ENCODE results near the gene ATP7B.

Gene ATP7B

DNA sequence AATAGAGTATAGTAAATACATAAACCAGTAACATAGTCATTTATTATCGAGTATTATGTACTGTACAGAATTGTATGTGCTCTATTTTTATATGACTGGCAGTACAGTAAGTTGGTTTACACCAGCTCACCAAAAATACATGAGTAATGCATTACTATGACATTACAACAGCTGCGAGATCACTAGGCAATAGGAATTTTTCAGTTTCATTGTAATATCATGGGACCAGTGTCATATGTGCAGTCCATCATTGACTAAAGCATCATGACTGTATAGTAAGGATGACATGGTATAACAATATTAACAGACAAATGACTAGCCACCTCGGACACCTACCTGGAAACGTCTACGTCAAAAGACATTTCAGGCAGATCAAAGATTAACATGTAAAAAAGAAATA, 33.6 kb downstream of the ATP7B start:
- TF ChIP-seq, protein P1, sequence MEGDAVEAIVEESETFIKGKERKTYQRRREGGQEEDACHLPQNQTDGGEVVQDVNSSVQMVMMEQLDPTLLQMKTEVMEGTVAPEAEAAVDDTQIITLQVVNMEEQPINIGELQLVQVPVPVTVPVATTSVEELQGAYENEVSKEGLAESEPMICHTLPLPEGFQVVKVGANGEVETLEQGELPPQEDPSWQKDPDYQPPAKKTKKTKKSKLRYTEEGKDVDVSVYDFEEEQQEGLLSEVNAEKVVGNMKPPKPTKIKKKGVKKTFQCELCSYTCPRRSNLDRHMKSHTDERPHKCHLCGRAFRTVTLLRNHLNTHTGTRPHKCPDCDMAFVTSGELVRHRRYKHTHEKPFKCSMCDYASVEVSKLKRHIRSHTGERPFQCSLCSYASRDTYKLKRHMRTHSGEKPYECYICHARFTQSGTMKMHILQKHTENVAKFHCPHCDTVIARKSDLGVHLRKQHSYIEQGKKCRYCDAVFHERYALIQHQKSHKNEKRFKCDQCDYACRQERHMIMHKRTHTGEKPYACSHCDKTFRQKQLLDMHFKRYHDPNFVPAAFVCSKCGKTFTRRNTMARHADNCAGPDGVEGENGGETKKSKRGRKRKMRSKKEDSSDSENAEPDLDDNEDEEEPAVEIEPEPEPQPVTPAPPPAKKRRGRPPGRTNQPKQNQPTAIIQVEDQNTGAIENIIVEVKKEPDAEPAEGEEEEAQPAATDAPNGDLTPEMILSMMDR (IDR thresholded peaks at IDR 0.05; ENCODE audit: low read depth, low read length) = no peak
- H3K4me3 ChIP-seq (ENCODE audit: low read depth, low read length) = no peak overlapping the region

DNA sequence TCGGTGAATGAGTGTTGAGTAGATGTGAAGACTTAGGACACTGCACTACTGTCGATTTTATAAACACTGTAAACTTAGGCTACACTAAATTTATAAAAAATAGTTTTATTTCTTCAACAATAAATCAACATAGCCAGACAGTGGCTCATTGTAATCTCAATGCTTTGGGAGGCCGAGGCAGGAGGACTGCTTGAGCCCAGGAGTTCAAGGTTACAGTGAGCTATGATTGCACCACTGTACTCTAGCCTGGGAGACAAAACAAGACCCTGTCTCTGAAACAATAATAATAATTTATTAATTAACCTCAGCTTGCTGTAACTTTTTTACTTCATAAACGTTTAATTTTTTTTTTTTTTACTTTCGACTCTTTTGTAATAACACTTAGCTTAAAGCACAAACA, 34.4 kb downstream of the ATP7B start:
- H3K4me3 ChIP-seq (ENCODE audit: low read depth, low read length) = no peak overlapping the region
- TF ChIP-seq, protein P1 (IDR thresholded peaks at IDR 0.05; ENCODE audit: low read depth, low read length) = no peak

DNA sequence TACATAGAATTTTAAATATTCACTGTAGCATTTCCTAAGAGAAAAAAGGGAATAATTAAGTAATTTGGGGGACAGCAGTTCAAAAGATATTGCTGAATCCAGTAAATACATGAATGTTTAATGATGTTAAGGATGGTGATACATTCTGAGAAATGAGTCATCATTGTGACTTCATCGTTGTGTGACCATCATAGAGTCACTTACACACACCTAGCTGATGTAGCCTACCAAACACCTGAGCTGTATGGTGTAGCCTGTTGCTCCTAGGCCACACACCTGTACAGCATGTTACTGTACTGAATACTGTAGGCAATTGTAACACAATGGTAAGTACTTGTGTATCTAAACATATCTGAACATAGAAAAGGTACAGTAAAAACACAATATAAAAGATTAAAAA, 34.8 kb downstream of the ATP7B start:
- TF ChIP-seq, protein P1 (IDR thresholded peaks at IDR 0.05; ENCODE audit: low read depth, low read length) = no peak
- no peak overlapping the region for H3K4me3 ChIP-seq (ENCODE audit: low read depth, low read length)

DNA sequence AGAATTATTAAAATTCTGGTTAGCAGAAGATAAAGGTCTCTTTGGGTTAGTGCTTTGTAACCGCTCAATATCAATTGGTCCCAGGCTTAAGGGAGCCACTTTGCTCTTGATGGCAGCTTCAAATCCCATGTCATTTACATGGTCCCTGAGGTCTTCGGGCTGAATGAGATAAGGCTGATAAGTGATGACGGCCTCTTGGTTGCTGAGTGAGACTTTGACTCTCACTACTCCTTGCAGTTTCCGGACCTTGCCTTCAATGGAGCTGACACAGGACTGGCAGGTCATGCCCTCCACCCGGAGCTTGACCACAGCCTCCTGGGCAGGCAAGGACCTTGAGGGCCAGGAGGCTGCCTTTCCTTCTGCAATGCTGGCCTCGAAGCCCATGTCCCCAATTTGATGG, 36.8 kb downstream of the ATP7B start:
- H3K4me3 ChIP-seq (ENCODE audit: low read depth, low read length) = no peak overlapping the region
- TF ChIP-seq, protein P1 (IDR thresholded peaks at IDR 0.05; ENCODE audit: low read depth, low read length) = no peak

DNA sequence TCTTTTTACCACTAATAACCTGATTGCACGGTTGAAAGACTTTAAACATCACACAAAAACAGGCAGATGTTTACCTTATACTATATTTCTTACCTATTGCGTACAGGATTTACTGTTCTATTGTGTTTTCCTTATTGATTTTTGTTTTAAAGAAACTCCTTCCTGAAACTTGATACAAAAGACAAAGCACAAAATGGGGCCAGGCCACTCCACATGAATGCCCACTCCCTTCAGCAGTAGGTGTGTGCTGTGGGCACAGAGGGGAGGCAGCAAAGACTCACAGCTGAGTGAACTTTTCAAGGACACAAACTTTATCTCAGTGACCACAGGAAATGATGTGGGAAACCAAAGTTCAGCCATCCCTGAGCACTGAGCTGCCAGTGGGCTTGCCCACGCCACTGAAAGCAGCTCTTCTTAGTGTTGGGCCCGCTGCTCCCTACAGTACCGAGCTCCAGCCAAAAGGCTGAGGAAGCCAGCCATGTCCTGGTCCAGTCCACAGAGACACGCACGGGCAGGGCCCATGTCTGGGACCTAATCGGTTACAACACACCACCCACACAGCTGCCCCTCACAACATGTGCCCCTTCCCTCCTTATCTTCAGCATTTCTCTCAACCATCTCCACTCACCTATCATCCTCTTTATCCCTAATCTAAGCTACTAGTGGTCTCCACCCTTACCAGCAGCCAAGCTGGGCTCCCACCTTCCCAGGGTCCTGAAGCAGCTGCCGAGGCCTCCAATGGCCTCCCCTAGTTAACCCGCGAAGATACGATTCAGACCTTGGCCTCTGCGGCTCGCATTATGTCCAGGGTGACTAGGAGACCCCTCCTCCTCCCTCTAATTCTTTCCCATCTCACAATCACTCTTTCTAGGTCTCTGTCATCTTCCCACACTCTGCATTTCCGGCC, 39.5 kb downstream of the ATP7B start:
- TF ChIP-seq, protein P1 (IDR thresholded peaks at IDR 0.05; ENCODE audit: low read depth, low read length) = no peak

DNA sequence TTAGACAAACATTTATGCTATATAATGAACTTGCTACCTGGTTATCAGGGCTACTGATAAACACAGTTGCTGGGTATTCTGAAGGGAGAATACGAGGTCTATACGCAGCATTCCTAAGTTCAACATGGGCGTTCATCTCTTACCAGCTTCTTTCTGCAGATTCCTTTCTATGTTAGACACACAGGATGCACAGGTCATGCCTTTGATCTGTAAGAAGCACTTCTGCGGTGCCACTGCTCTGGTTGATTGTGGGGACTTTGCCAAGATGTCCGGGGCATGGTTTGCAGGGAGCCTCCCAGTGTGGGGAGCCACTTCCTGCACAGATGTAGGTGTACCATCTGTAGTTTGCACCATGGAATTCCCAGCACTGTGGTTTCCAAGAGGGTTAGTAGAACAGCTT, 40.9 kb downstream of the ATP7B start:
- TF ChIP-seq, protein P1 (IDR thresholded peaks at IDR 0.05; ENCODE audit: low read depth, low read length) = no peak
- H3K4me3 ChIP-seq (ENCODE audit: low read depth, low read length) = no peak overlapping the region

More for the DNA sequence above, 39.5 kb downstream of the ATP7B start:
- H3K4me3 ChIP-seq (ENCODE audit: low read depth, low read length) = no peak overlapping the region
